Stimulated activated CD8-positive, alpha-beta memory T cell treated with anti-CD3 and anti-CD28 coated beads, Interleukin-15, amount 100 ng/mL, for 24 hours (primary cell): ENCODE measurements around the gene HPS1.

Experiments used
- DNase-seq: peaks from one replicate; pipeline ENCODE4 v3.0.0-alpha.2; 2020; ENCODE audit warnings: low read depth

The HPS1 gene

GRCh38 chr10:98463976-98464754 lies 17.4 kb upstream of the HPS1 start:
- no peak for DNase-seq

GRCh38 chr10:98463016-98463415 lies 16.3 kb upstream of the HPS1 start:
- no peak for DNase-seq

GRCh38 chr10:98461500-98461842 lies 14.7 kb upstream of the HPS1 start:
- no peak for DNase-seq

GRCh38 chr10:98460837-98461499 lies 14.2 kb upstream of the HPS1 start:
- DNase-seq, result no peak

- no peak for DNase-seq
Observed at GRCh38 chr10:98458809-98459784, 12.4 kb upstream of the HPS1 start.

- DNase-seq, result no peak
Observed at GRCh38 chr10:98457721-98458120, 11.0 kb upstream of the HPS1 start.

GRCh38 chr10:98456686-98457482 lies 10.1 kb upstream of the HPS1 start:
- DNase-seq, result no peak

- DNase-seq, result no peak
Observed at GRCh38 chr10:98456043-98456570, 9.4 kb upstream of the HPS1 start.

GRCh38 chr10:98453729-98454128 lies 7.0 kb upstream of the HPS1 start:
- DNase-seq, result no peak

GRCh38 chr10:98450618-98451017 lies 3.9 kb upstream of the HPS1 start:
- DNase-seq, result no peak

- DNase-seq, result no peak
Observed at GRCh38 chr10:98449287-98449686, 2.6 kb upstream of the HPS1 start.

- no peak for DNase-seq
Observed at GRCh38 chr10:98446151-98446660, 529 bp downstream of the HPS1 start.

- DNase-seq, result no peak
Observed at GRCh38 chr10:98445200-98445812, 1.4 kb downstream of the HPS1 start.

GRCh38 chr10:98444314-98445006 lies 2.3 kb downstream of the HPS1 start:
- no peak for DNase-seq

GRCh38 chr10:98438715-98439114 lies 8.0 kb downstream of the HPS1 start:
- no peak for DNase-seq

- DNase-seq, result no peak
Observed at GRCh38 chr10:98436704-98437103, 10.0 kb downstream of the HPS1 start.

GRCh38 chr10:98435178-98435577 lies 11.6 kb downstream of the HPS1 start:
- no peak for DNase-seq

GRCh38 chr10:98433881-98434732 lies 12.6 kb downstream of the HPS1 start:
- DNase-seq, result no peak

GRCh38 chr10:98433371-98433770 lies 13.4 kb downstream of the HPS1 start:
- no peak for DNase-seq
